Progenitor cell of endocrine pancreas (in vitro differentiated cells): ENCODE results near the gene LGALS14. TPM values are rescaled to one million over a fixed set of nuclear protein-coding genes. Genes with fewer than 3 reads are reported as not detected.
"Not testable (repeated sequence)": the region's sequence is repeated elsewhere in the genome, so short reads cannot be mapped to it uniquely, and the experiment has no call there.

Experiments
- DNase-seq: peaks from one replicate; pipeline ENCODE4 v3.0.0; 2021; ENCODE audit warnings: low spot score; ENCODE audit not compliant: unreplicated experiment
- H3K27ac Mint-ChIP-seq: 2 replicates; pipeline ENCODE4 v1.8.0; 2021; ENCODE audit warnings: mild to moderate bottlenecking, moderate library complexity, mixed read lengths
- H3K27me3 Mint-ChIP-seq: 2 replicates; pipeline ENCODE4 v1.8.0; 2021; ENCODE audit warnings: mixed read lengths
- H3K36me3 Mint-ChIP-seq: 2 replicates; pipeline ENCODE4 v1.8.0; 2022; ENCODE audit warnings: mixed read lengths; ENCODE audit not compliant: insufficient read depth
- H3K4me1 Mint-ChIP-seq: 2 replicates; pipeline ENCODE4 v1.8.0; 2021; ENCODE audit warnings: low read depth, mixed read lengths
- H3K4me3 Mint-ChIP-seq: 2 replicates; pipeline ENCODE4 v1.8.0; 2021; ENCODE audit warnings: low read depth, mild to moderate bottlenecking, moderate library complexity, mixed read lengths
- H3K9me3 Mint-ChIP-seq: 2 replicates; pipeline ENCODE4 v1.8.0; 2021; ENCODE audit warnings: low read depth, mixed read lengths
- total RNA-seq: library from RNA; stranded (reverse); gene quantifications from 2 replicates; pipeline ENCODE4 v1.2.1, GENCODE V29; 2021
- TF ChIP-seq, protein P1 (sequence below): fragments of 200-600 bp; sonication (generic); IDR thresholded peaks from one replicate; pipeline ENCODE4 v1.5.0; 2021; ENCODE audit warnings: antibody characterized with exemption, mild to moderate bottlenecking; ENCODE audit not compliant: unreplicated experiment

The LGALS14 gene
- total RNA-seq, 1 donor from 2014 or later: not detected

DNA sequence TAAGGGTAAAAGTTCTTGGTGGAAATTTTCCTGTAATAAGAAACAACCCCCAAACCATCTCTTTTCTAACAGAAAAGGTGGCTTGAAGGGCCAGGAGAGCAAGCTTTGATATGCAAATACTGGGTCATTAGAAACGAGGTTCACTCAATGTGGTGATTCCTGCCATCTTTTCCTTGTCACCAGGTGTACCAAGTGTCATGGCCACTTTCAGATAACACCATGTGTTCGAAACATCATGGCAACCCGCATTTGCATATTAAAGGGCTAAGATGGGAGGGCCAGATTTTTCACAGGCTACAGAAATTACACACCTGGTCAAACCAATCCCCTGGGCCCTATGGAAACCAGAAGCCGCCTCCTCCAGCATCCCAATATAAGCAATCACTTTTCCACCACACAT lies 33.3 kb upstream of the LGALS14 start:
- Mint-ChIP-seq H3K9me3 (peaks cover 6% of the 10 kb centered on the region), H3K4me3 (no peak overlapping the region), H3K27ac (no peak overlapping the region), H3K36me3 (no peaks in the 10 kb centered on the region), H3K27me3 (peaks cover 43% of the 10 kb centered on the region), H3K4me1 (peaks cover 2% of the 10 kb centered on the region)
- TF ChIP-seq, protein P1, sequence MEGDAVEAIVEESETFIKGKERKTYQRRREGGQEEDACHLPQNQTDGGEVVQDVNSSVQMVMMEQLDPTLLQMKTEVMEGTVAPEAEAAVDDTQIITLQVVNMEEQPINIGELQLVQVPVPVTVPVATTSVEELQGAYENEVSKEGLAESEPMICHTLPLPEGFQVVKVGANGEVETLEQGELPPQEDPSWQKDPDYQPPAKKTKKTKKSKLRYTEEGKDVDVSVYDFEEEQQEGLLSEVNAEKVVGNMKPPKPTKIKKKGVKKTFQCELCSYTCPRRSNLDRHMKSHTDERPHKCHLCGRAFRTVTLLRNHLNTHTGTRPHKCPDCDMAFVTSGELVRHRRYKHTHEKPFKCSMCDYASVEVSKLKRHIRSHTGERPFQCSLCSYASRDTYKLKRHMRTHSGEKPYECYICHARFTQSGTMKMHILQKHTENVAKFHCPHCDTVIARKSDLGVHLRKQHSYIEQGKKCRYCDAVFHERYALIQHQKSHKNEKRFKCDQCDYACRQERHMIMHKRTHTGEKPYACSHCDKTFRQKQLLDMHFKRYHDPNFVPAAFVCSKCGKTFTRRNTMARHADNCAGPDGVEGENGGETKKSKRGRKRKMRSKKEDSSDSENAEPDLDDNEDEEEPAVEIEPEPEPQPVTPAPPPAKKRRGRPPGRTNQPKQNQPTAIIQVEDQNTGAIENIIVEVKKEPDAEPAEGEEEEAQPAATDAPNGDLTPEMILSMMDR: no peak
- DNase-seq: no peak

DNA sequence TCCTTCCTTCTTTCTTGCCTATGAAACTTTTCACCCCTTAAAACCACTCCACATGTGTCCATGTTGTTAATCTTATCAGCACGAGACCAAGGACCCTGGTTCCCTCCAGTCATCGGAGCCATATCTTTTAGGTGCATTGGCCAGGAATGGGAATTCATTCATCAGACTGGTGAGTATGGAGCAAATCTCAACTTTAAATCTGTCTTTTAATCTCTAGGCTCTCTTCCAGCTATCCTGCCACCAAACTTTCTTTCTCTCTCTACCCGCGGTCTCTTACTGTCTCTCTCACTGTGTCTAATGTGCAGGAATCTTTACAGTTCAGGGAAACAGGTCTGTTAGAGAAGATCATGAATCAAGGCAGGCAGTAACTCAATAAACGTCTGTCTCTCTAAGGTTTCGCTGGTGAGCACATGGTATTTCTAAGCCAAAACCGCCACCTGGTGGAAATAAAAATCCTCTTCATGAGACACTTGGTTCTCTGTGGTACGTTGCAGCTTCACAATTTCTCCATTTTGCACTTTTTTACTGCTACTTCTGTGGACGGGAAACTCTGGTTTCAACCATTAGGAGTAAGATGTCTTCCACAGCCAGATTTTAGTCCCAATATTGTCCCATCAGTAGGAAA lies 32.4 kb upstream of the LGALS14 start:
- Mint-ChIP-seq H3K4me3 (no peak overlapping the region), H3K27ac (no peak overlapping the region), H3K9me3 (peaks cover under 1% of the 10 kb centered on the region), H3K36me3 (no peaks in the 10 kb centered on the region), H3K27me3 (peaks cover 38% of the 10 kb centered on the region), H3K4me1 (peaks cover 2% of the 10 kb centered on the region)
- TF ChIP-seq, protein P1: peak; percentile 75
- DNase-seq: no peak

DNA sequence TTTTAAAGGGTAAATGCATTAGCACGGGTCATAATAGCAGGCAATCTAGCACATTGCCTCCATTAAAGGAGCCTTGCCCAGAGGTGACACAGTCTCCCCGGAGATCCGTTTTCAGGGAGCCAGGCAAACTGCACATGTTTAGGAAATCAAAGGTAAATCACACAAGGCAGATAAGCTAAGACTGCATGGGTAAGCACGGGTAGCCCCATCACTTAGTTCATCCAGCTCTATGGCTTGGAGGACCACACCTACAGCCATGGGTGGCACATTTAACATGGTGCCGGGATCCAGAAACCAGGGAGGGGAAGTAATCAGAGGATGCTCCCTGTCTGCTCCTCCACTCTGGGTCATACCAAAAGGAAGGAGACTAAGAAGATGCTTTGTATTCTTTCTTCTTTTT lies 31.8 kb upstream of the LGALS14 start:
- no peak for DNase-seq
- no peaks in the 10 kb centered on the region for H3K9me3 Mint-ChIP-seq
- H3K4me3 Mint-ChIP-seq: no peak overlapping the region
- peaks cover 2% of the 10 kb centered on the region for H3K4me1 Mint-ChIP-seq
- H3K36me3 Mint-ChIP-seq: no peaks in the 10 kb centered on the region
- peaks cover 35% of the 10 kb centered on the region for H3K27me3 Mint-ChIP-seq
- TF ChIP-seq, protein P1: no peak
- H3K27ac Mint-ChIP-seq: no peak overlapping the region

DNA sequence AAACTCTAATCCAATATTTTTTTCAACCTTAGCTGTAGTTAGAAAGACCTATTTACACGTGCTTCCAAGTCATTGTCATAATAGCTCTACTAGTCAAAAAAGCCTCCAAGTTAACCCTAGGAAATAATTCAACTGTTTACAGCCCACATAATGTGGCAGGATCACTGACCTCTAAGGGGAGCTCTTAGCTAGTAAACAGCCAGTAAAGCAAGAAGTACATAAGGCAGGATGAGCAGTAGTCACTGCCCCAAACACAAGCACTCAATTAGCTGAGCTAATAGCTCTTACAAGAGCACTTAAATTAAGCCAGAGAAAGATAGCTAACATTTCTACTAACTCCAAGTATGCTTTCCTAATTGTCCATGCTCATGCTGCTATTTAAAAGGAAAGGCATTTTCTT lies 30.4 kb upstream of the LGALS14 start:
- not testable (repeated sequence) for H3K9me3 Mint-ChIP-seq, DNase-seq, H3K27ac Mint-ChIP-seq, H3K4me3 Mint-ChIP-seq, H3K4me1 Mint-ChIP-seq, H3K36me3 Mint-ChIP-seq
- H3K27me3 Mint-ChIP-seq: peaks cover 37% of the 10 kb centered on the region

DNA sequence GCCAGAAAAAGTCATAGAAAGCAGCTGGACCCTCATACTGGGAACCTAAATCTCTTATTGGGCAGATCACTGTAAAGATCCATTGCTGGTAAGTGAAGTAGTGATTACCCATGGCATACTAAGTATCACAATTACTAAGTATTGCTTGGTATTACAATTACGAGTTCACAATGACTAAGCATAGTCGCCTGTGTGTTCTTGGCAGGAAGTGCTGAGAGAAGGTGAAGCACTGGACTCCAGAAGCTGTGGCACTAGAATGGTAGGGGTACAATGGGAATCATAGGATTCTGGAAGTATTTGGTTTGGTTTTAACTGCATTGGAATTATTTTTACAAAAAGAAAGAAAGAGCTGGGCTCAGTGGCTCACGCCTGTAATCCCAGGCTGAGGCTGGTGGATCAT lies 28.3 kb upstream of the LGALS14 start:
- H3K4me1 Mint-ChIP-seq: peaks cover 10% of the 10 kb centered on the region
- no peak for DNase-seq
- H3K27ac Mint-ChIP-seq: no peak overlapping the region
- no peaks in the 10 kb centered on the region for H3K9me3 Mint-ChIP-seq
- peaks cover 37% of the 10 kb centered on the region for H3K27me3 Mint-ChIP-seq
- TF ChIP-seq, protein P1: no peak
- H3K4me3 Mint-ChIP-seq: no peak overlapping the region
- H3K36me3 Mint-ChIP-seq: no peaks in the 10 kb centered on the region
